GM12878 (cell line): ENCODE measurements around the gene HOXD12. TPM values are rescaled to one million over a fixed set of nuclear protein-coding genes. Genes with fewer than 3 reads are reported as not detected.

Experiments used
- ATAC-seq: fragments of 200-7000 bp; cut with Tn5 transposase; 3 replicates; pipeline ENCODE4 v1.9.1; 2020; ENCODE audit warnings: mild to moderate bottlenecking, moderate library complexity
- BruUV-seq: library from RNA; stranded (reverse); fragments of 400-500 nt; replicated peaks from 2 replicates; lab custom pipeline; 2021; lab: Mats Ljungman, UMichigan
- CTCF ChIA-PET: fragments of 300-600 bp; sonication (Branson Sonifier 250); formaldehyde crosslinking; extraction: SDS; loops from one replicate; lab custom pipeline; 2021; ENCODE audit warnings: inconsistent platforms; lab: Yijun Ruan, JAX
- POLR2A ChIA-PET: fragments of 350-600 bp; formaldehyde crosslinking; extraction: SDS; loops from one replicate; lab custom pipeline; 2021; ENCODE audit warnings: inconsistent platforms; lab: Charles Lee
- RAD21 ChIA-PET: fragments of 300-600 bp; sonication (Branson Sonifier 250); formaldehyde crosslinking; loops from one replicate; lab custom pipeline; 2023; ENCODE audit warnings: antibody characterized with exemption; ENCODE audit not compliant: unreplicated experiment; lab: Charles Lee
- SMC1A ChIA-PET: fragments of 300-600 bp; sonication (Branson Sonifier 250); formaldehyde crosslinking; loops from one replicate; lab custom pipeline; 2023; ENCODE audit not compliant: unreplicated experiment, uncharacterized antibody; lab: Charles Lee
- DNase-seq: peaks from one replicate; pipeline ENCODE4 v3.0.0-alpha.2; 2011; ENCODE audit warnings: low read depth, low spot score
- FAIRE-seq: peaks from 3 replicates; lab custom pipeline; 2011; peaks lifted over from hg19 to GRCh38; lab: Jason Lieb, UNC
- H2AFZ ChIP-seq: 2 replicates; pipeline ENCODE4 v1.6.0; 2011; ENCODE audit warnings: low read depth, low read length, control low read depth; ENCODE audit not compliant: control insufficient read depth
- H3K27ac ChIP-seq: 2 replicates; pipeline ENCODE4 v1.5.1; 2011; ENCODE audit warnings: control low read depth; ENCODE audit not compliant: control insufficient read depth, insufficient read depth
- H3K27me3 ChIP-seq, 2 experiments: replicated peaks in 1 of 2; 2 replicates each; pipeline versions ENCODE4 v1.6.0 to v1.6.1; 2011; ENCODE audit warnings: low read length in 1 of 2; ENCODE audit not compliant: control insufficient read depth in 2 of 2, insufficient read depth in 2 of 2
- H3K36me3 ChIP-seq, 2 experiments: 2 replicates each; pipeline ENCODE4 v1.5.1; 2011; ENCODE audit warnings: low read length in 1 of 2; ENCODE audit not compliant: control insufficient read depth in 2 of 2, insufficient read depth in 2 of 2
- H3K4me1 ChIP-seq: 2 replicates; pipeline ENCODE4 v1.6.1; 2011; ENCODE audit warnings: mild to moderate bottlenecking, low read length, moderate library complexity, mixed read lengths; ENCODE audit not compliant: control insufficient read depth, insufficient read depth
- H3K4me2 ChIP-seq: 2 replicates; pipeline ENCODE4 v1.6.0; 2011; ENCODE audit warnings: control low read depth; ENCODE audit not compliant: control insufficient read depth, insufficient read depth
- H3K4me3 ChIP-seq: fragments of 200-600 bp; sonication (generic); 2 replicates; pipeline ENCODE4 v1.5.1; 2016
- H3K79me2 ChIP-seq: 2 replicates; pipeline ENCODE4 v1.6.0; 2011; ENCODE audit warnings: low read length; ENCODE audit not compliant: control insufficient read depth, insufficient read depth
- H3K9ac ChIP-seq: 2 replicates; pipeline ENCODE4 v1.8.0; 2011; ENCODE audit warnings: low read length, control low read depth, mixed read lengths; ENCODE audit not compliant: control insufficient read depth, insufficient read depth
- H3K9me3 ChIP-seq: replicated peaks from 3 replicates; pipeline ENCODE4 v1.5.1; 2011; ENCODE audit warnings: mild to moderate bottlenecking, low read length; ENCODE audit not compliant: control insufficient read depth, insufficient read depth
- H4K20me1 ChIP-seq: 2 replicates; pipeline ENCODE4 v1.6.0; 2011; ENCODE audit not compliant: control insufficient read depth, insufficient read depth
- ATF7 ChIP-seq: fragments of 450-650 bp; IDR thresholded peaks from 2 replicates; pipeline ENCODE4 v1.6.1; 2016; ENCODE audit warnings: low read depth, mild to moderate bottlenecking
- BACH1 ChIP-seq: fragments of 450-650 bp; IDR thresholded peaks from 2 replicates; pipeline ENCODE4 v1.6.1; 2017; ENCODE audit warnings: mild to moderate bottlenecking, borderline replicate concordance
- BCL11A ChIP-seq: IDR thresholded peaks from 2 replicates; pipeline ENCODE4 v1.6.1; 2011; ENCODE audit warnings: low read depth, low read length
- CBX5 ChIP-seq: sonication (generic); IDR thresholded peaks from 2 replicates; pipeline ENCODE4 v1.6.1; 2016; ENCODE audit warnings: low read depth, moderate library complexity, mild to moderate bottlenecking, inconsistent platforms
- CHD1 ChIP-seq: IDR thresholded peaks from 2 replicates; pipeline ENCODE4 v1.6.1; 2012; ENCODE audit warnings: low read depth, low read length, improper control_type of control experiment
- FOS ChIP-seq: IDR thresholded peaks from 3 replicates; pipeline ENCODE4 v1.6.1; 2011; ENCODE audit warnings: borderline replicate concordance; ENCODE audit not compliant: insufficient read length; ENCODE audit errors: extremely low read depth
- PML ChIP-seq: IDR thresholded peaks from 2 replicates; pipeline ENCODE4 v1.6.1; 2012; ENCODE audit warnings: low read length, inconsistent platforms
- RAD21 ChIP-seq: IDR thresholded peaks from 2 replicates; pipeline ENCODE4 v1.6.1; 2011; ENCODE audit warnings: mild to moderate bottlenecking, low read depth, low read length, moderate library complexity; ENCODE audit not compliant: insufficient read depth
- SIN3A ChIP-seq: IDR thresholded peaks from 2 replicates; pipeline ENCODE4 v1.6.1; 2012; ENCODE audit warnings: low read depth, low read length, improper control_type of control experiment
- SMC3 ChIP-seq: IDR thresholded peaks from 2 replicates; pipeline ENCODE4 v1.6.1; 2011; ENCODE audit warnings: low read length, improper control_type of control experiment, borderline replicate concordance
- SREBF2 ChIP-seq: IDR thresholded peaks from 2 replicates; pipeline ENCODE4 v1.6.1; 2012; ENCODE audit warnings: mild to moderate bottlenecking, low read length
- WGBS: methylation state at CpG from one replicate; pipeline ENCODE4 v1.1.6; 2016; ENCODE audit warnings: low lambda C conversion rate; ENCODE audit not compliant: insufficient replicate concordance, insufficient coverage; ENCODE audit errors: missing lambda C conversion rate; 5-methylcytosine and 5-hydroxymethylcytosine counted together
- in situ Hi-C: fragments of 300-500 bp; cut with MboI; formaldehyde crosslinking; loops from 9 replicates; pipeline ENCODE4 v1.14.3; 2018; ENCODE audit warnings: mixed read lengths
- intact Hi-C: fragments of 100-400 bp; cut with micrococcal nuclease; formaldehyde crosslinking; loops from one replicate; pipeline ENCODE4 v1.14.2; 2022; ENCODE audit not compliant: unreplicated experiment
- polyA plus RNA-seq, 11 experiments: library from polyadenylated mRNA; depleted of rRNA in 4 of 11; unstranded in 6 of 11; stranded (reverse) in 5 of 11; fragments of >200 nt; fragmentation: Nextera tagmentation in 4 of 11; fragmentation: Illumina TruSeq in 1 of 11; extraction: Ambion mirVana in 4 of 11; extraction: Trizol in 1 of 11; gene quantifications; 1 replicate in 1 of 11; 2 replicates in 10 of 11; pipeline versions ENCODE4 v1.2.1 to v1.2.3, GENCODE V29; 2011 to 2016; ENCODE audit warnings: inconsistent platforms in 2 of 11, missing spikeins in 2 of 11, low read depth in 1 of 11
- total RNA-seq, 4 experiments: library from RNA; depleted of rRNA in 3 of 4; stranded (reverse); fragments of >200 nt in 3 of 4; fragmentation: Illumina TruSeq in 1 of 4; extraction: Trizol in 1 of 4; gene quantifications; 2 replicates each; pipeline versions ENCODE4 v1.2.1 to v1.2.3, GENCODE V29; 2013 to 2021
- TF ChIP-seq, protein P1 (sequence below), 3 experiments: IDR thresholded peaks in 2 of 3; conservative IDR thresholded peaks in 1 of 3; 2 replicates each; pipeline ENCODE4 v1.5.1; 2011; ENCODE audit warnings: low read depth in 3 of 3, low read length in 3 of 3, mild to moderate bottlenecking in 3 of 3, control low read depth in 2 of 3, moderate library complexity in 2 of 3, inconsistent platforms in 1 of 3, mixed read lengths in 1 of 3; ENCODE audit not compliant: control insufficient read depth in 2 of 3, insufficient read depth in 1 of 3; ENCODE audit errors: extremely low read depth in 1 of 3
- TF ChIP-seq, protein P2 (sequence below): IDR thresholded peaks from 2 replicates; pipeline ENCODE4 v1.6.1; 2012; ENCODE audit warnings: low read depth, low read length, improper control_type of control experiment

HOXD12 gene
- total and polyA plus RNA-seq, 10 of the 15 experiments (the other 5 are each of a cell fraction or from before 2014, with no cell fraction given): not detected

DNA sequence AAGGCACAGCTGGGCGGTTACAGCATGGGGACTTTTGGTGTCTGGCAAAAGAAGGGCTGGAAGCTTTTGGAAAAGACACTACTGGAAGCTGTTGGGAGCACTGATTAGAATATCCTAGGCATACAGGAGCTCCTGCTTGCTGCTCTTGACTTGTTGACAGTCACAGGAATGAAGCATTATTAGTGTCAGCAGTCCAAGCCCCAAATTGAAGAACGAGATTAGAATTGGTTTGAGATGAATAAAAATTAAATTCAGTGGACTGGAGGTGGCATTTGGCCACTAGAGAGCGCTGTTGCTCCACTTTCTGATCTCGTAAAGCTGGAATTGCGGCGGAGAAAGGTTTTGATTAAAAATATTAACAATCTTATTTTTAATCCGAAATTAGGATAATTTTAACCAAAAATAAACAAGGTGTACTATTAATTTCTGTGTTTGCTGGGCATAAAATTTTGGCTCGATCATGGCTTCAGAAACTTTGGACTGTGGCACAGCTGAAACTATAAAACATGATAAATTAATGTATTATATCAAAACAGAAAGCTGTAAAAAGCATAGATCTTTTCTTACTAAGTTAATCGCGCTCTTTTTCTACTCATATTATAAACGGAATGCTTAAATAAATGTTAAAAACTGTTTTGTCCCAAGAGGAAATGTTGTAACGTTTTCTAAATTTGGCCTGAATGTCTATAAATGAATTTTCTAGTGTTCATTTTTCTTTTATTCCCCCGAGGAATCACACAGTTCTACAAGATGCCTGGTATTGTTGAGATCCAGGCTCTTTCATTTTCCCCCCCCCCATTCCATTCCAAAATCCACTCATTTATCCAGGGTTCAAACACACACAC is 27.6 kb downstream of the HOXD12 start:
- no TSS peak for BruUV-seq
- TF ChIP-seq, protein P1, sequence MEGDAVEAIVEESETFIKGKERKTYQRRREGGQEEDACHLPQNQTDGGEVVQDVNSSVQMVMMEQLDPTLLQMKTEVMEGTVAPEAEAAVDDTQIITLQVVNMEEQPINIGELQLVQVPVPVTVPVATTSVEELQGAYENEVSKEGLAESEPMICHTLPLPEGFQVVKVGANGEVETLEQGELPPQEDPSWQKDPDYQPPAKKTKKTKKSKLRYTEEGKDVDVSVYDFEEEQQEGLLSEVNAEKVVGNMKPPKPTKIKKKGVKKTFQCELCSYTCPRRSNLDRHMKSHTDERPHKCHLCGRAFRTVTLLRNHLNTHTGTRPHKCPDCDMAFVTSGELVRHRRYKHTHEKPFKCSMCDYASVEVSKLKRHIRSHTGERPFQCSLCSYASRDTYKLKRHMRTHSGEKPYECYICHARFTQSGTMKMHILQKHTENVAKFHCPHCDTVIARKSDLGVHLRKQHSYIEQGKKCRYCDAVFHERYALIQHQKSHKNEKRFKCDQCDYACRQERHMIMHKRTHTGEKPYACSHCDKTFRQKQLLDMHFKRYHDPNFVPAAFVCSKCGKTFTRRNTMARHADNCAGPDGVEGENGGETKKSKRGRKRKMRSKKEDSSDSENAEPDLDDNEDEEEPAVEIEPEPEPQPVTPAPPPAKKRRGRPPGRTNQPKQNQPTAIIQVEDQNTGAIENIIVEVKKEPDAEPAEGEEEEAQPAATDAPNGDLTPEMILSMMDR (IDR thresholded peaks at IDR 0.05 in 2 of 3, conservative IDR thresholded peaks at IDR 0.05 in 1 of 3; ENCODE audit: control insufficient read depth in 2 of 3, extremely low read depth in 1 of 3, insufficient read depth in 1 of 3, low read depth in 3 of 3, low read length in 3 of 3): peak; percentile 61 to 77 (median 66)
- no peak for TF ChIP-seq SREBF2
- no peak for TF ChIP-seq CHD1
- no peak for TF ChIP-seq BACH1
- TF ChIP-seq, protein P2, sequence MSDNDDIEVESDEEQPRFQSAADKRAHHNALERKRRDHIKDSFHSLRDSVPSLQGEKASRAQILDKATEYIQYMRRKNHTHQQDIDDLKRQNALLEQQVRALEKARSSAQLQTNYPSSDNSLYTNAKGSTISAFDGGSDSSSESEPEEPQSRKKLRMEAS: no peak
- no peak for TF ChIP-seq SIN3A
- no peak for TF ChIP-seq FOS
- peak; percentile 81 for TF ChIP-seq RAD21
- TF ChIP-seq ATF7: no peak
- no peak for TF ChIP-seq BCL11A
- no peak for TF ChIP-seq CBX5
- peak; percentile 62; the same call in 1 of the 2 replicates for TF ChIP-seq SMC3
- TF ChIP-seq PML: no peak
- in situ Hi-C loops (loop anchor here (5.0 to 25.0 kb wide), 4 partner anchors 510 to 1210 kb away; no protein-coding TSS in a partner anchor), intact Hi-C loops (loop anchor here (2.0 to 5.0 kb wide), 6 partner anchors 328 to 1035 kb away; no protein-coding TSS in a partner anchor)
- no peaks in the 10 kb centered on the region for H3K36me3 ChIP-seq
- DNase-seq (no peak), FAIRE-seq (peak; percentile 13), ATAC-seq (peak; percentile 49; the same call in 2 of the 3 replicates)
- no peaks in the 10 kb centered on the region for H4K20me1 ChIP-seq
- peaks cover 1% of the 10 kb centered on the region; the same call in 2 of the 3 replicates for H3K9me3 ChIP-seq
- H3K4me1 ChIP-seq: no peaks in the 10 kb centered on the region
- no peak overlapping the region for H3K9ac ChIP-seq
- H3K27ac ChIP-seq: no peak overlapping the region
- no peak overlapping the region for H3K4me3 ChIP-seq
- no peak overlapping the region for H2AFZ ChIP-seq
- WGBS: 1% methylated on average over 13 of the region's 13 CpGs
- CTCF ChIA-PET: interaction anchor here (0.6 to 4.3 kb wide), 45 partner anchors 13 to 1034 kb away, joined by 3 to 79 read pairs (median 4); no protein-coding TSS in a partner anchor
- peaks cover 7 to 29% of the 10 kb centered on the region in 2 experiments for H3K27me3 ChIP-seq
- H3K79me2 ChIP-seq: no peaks in the 10 kb centered on the region
- RAD21 ChIA-PET: interaction anchor here (0.7 to 3.7 kb wide), 17 partner anchors 13 to 1036 kb away, joined by 3 to 25 read pairs (median 5); no protein-coding TSS in a partner anchor
- SMC1A ChIA-PET: interaction anchor here (0.6 to 3.1 kb wide), 24 partner anchors 13 to 1036 kb away, joined by 3 to 37 read pairs (median 4); no protein-coding TSS in a partner anchor
- H3K4me2 ChIP-seq: no peak overlapping the region
- POLR2A ChIA-PET: no interaction called here
